H1 (cell line): ENCODE measurements around the gene INTS2. TPM values are rescaled to one million over a fixed set of nuclear protein-coding genes. Genes with fewer than 3 reads are reported as not detected.

Experiments
- CTCF ChIA-PET: fragments of 300-600 bp; sonication (Branson Sonifier 250); formaldehyde crosslinking; loops from one replicate; lab custom pipeline; 2021; ENCODE audit not compliant: partially characterized antibody; lab: Charles Lee
- POLR2A ChIA-PET: fragments of 300-600 bp; sonication (Branson Sonifier 250); formaldehyde crosslinking; loops from one replicate; lab custom pipeline; 2021; ENCODE audit warnings: inconsistent platforms; ENCODE audit not compliant: partially characterized antibody; lab: Charles Lee
- DNase-seq, 2 experiments: peaks; one replicate each; pipeline versions ENCODE4 v3.0.0 to v3.0.0-alpha.2; 2010 to 2022; ENCODE audit warnings: low spot score in 2 of 2, low read depth in 1 of 2, mixed read lengths in 1 of 2
- FAIRE-seq: peaks from 2 replicates; lab custom pipeline; 2011; peaks lifted over from hg19 to GRCh38; lab: Jason Lieb, UNC
- H2AFZ ChIP-seq: 2 replicates; pipeline ENCODE4 v1.8.1; 2012; ENCODE audit warnings: low read length, inconsistent platforms
- H2AK5ac ChIP-seq: 2 replicates; pipeline ENCODE4 v1.6.1; 2013; ENCODE audit warnings: low read depth, low read length
- H2BK120ac ChIP-seq: replicated peaks from 2 replicates; pipeline ENCODE3; 2013; ENCODE audit warnings: low read depth, low read length, inconsistent platforms
- H2BK12ac ChIP-seq: 2 replicates; pipeline ENCODE4 v1.6.1; 2013; ENCODE audit warnings: low read depth, low read length
- H2BK15ac ChIP-seq: 2 replicates; pipeline ENCODE4 v1.6.1; 2013; ENCODE audit warnings: low read length
- H2BK20ac ChIP-seq: 2 replicates; pipeline ENCODE4 v1.6.1; 2013; ENCODE audit warnings: low read length
- H2BK5ac ChIP-seq: 2 replicates; pipeline ENCODE4 v1.6.1; 2013; ENCODE audit warnings: low read depth, low read length
- H3K14ac ChIP-seq: 2 replicates; pipeline ENCODE4 v1.6.1; 2013; ENCODE audit warnings: inconsistent platforms; ENCODE audit not compliant: insufficient read length
- H3K18ac ChIP-seq: 2 replicates; pipeline ENCODE4 v1.6.1; 2013; ENCODE audit warnings: low read length; ENCODE audit errors: extremely low read depth
- H3K23ac ChIP-seq: 2 replicates; pipeline ENCODE4 v1.6.1; 2013; ENCODE audit warnings: inconsistent platforms; ENCODE audit not compliant: insufficient read length
- H3K23me2 ChIP-seq: 2 replicates; pipeline ENCODE4 v1.6.1; 2013; ENCODE audit warnings: low read depth, low read length
- H3K27ac ChIP-seq: 2 replicates; pipeline ENCODE4 v1.6.1; 2011; ENCODE audit warnings: low read depth, low read length, inconsistent platforms
- H3K27me3 ChIP-seq, 4 experiments: replicated peaks in 1 of 4; 1 replicate in 1 of 4; 2 replicates in 3 of 4; pipeline versions ENCODE4 v1.6.1 to v1.8.1; 2011 to 2013; ENCODE audit warnings: low read length in 3 of 4, mild to moderate bottlenecking in 3 of 4, inconsistent platforms in 2 of 4, mixed read lengths in 2 of 4, moderate library complexity in 1 of 4; ENCODE audit not compliant: control insufficient read depth in 3 of 4, insufficient read depth in 3 of 4; ENCODE audit errors: extremely low read depth in 1 of 4
- H3K36me3 ChIP-seq, 4 experiments: 2 replicates each; pipeline versions ENCODE4 v1.6.1 to v1.8.1; 2011 to 2013; ENCODE audit warnings: mild to moderate bottlenecking in 4 of 4, low read length in 3 of 4, moderate library complexity in 2 of 4, control low read depth in 1 of 4, inconsistent platforms in 1 of 4; ENCODE audit not compliant: insufficient read depth in 4 of 4, control insufficient read depth in 2 of 4
- H3K4ac ChIP-seq: replicated peaks from 2 replicates; pipeline ENCODE3; 2013; ENCODE audit warnings: low read length, low read depth, mixed read lengths, inconsistent platforms; ENCODE audit not compliant: insufficient read length
- H3K4me1 ChIP-seq, 4 experiments: replicated peaks in 1 of 4; 1 replicate in 1 of 4; 2 replicates in 3 of 4; pipeline versions ENCODE4 v1.6.1 to v1.8.1; 2011 to 2013; ENCODE audit warnings: low read length in 3 of 4, inconsistent platforms in 2 of 4, mixed read lengths in 1 of 4; ENCODE audit not compliant: insufficient read depth in 4 of 4, control insufficient read depth in 3 of 4
- H3K4me2 ChIP-seq, 2 experiments: 2 replicates each; pipeline versions ENCODE4 v1.6.1 to v1.8.1; 2011 to 2013; ENCODE audit warnings: low read depth in 2 of 2, low read length in 2 of 2, control low read depth in 1 of 2, inconsistent platforms in 1 of 2, mild to moderate bottlenecking in 1 of 2; ENCODE audit not compliant: insufficient read depth in 1 of 2
- H3K4me3 ChIP-seq, 4 experiments: fragments of 200-600, 300-600 bp in 1 of 4; sonication (generic), shearing (Covaris generic), sonication (Bioruptor Twin) in 1 of 4; 2 replicates each; pipeline versions ENCODE4 v1.5.1 to v1.8.1; 2011 to 2016; ENCODE audit warnings: low read length in 4 of 4, low read depth in 3 of 4, control low read depth in 2 of 4, inconsistent platforms in 2 of 4, mild to moderate bottlenecking in 2 of 4, mixed read lengths in 1 of 4, moderate library complexity in 1 of 4; ENCODE audit not compliant: insufficient read depth in 2 of 4; ENCODE audit errors: extremely low read depth in 1 of 4
- H3K56ac ChIP-seq: replicated peaks from 2 replicates; pipeline ENCODE3; 2013; ENCODE audit warnings: low read depth, mild to moderate bottlenecking, mixed read lengths, low read length, inconsistent platforms; ENCODE audit not compliant: insufficient read length
- H3K79me1 ChIP-seq: 2 replicates; pipeline ENCODE4 v1.6.1; 2013; ENCODE audit warnings: low read depth, low read length, control low read depth
- H3K79me2 ChIP-seq, 2 experiments: 2 replicates each; pipeline versions ENCODE4 v1.6.1 to v1.8.1; 2012 to 2013; ENCODE audit warnings: low read length in 2 of 2, mild to moderate bottlenecking in 2 of 2, inconsistent platforms in 1 of 2; ENCODE audit not compliant: insufficient read depth in 2 of 2, control insufficient read depth in 1 of 2
- H3K9ac ChIP-seq, 4 experiments: replicated peaks in 1 of 4; 1 replicate in 1 of 4; 2 replicates in 3 of 4; pipeline versions ENCODE4 v1.6.1 to v1.8.1; 2011 to 2013; ENCODE audit warnings: low read depth in 3 of 4, low read length in 3 of 4, control low read depth in 2 of 4, mild to moderate bottlenecking in 2 of 4, moderate library complexity in 2 of 4, inconsistent platforms in 1 of 4; ENCODE audit errors: extremely low read depth in 1 of 4
- H3K9me3 ChIP-seq, 2 experiments: 2 replicates each; pipeline versions ENCODE4 v1.6.1 to v1.8.1; 2012 to 2013; ENCODE audit warnings: mild to moderate bottlenecking in 2 of 2, moderate library complexity in 2 of 2, control low read depth in 1 of 2, inconsistent platforms in 1 of 2, low read depth in 1 of 2, low read length in 1 of 2, mixed read lengths in 1 of 2; ENCODE audit not compliant: insufficient read depth in 2 of 2
- H4K20me1 ChIP-seq, 2 experiments: replicated peaks in 1 of 2; 2 replicates each; pipeline versions ENCODE3 to v1.8.1; 2011 to 2013; ENCODE audit warnings: inconsistent platforms in 2 of 2, low read length in 2 of 2, mild to moderate bottlenecking in 1 of 2; ENCODE audit not compliant: insufficient read depth in 2 of 2, control insufficient read depth in 1 of 2
- H4K5ac ChIP-seq: 2 replicates; pipeline ENCODE4 v1.6.1; 2013; ENCODE audit warnings: low read length, low read depth, mixed read lengths, inconsistent platforms; ENCODE audit not compliant: insufficient read length
- H4K8ac ChIP-seq: 2 replicates; pipeline ENCODE4 v1.8.0; 2013; ENCODE audit warnings: mild to moderate bottlenecking, moderate library complexity, low read length, inconsistent platforms; ENCODE audit not compliant: insufficient read depth; ENCODE audit errors: extremely low read depth
- H4K91ac ChIP-seq: replicated peaks from 2 replicates; pipeline ENCODE3; 2013; ENCODE audit warnings: low read length, mixed read lengths, inconsistent platforms; ENCODE audit not compliant: insufficient read length
- ATF2 ChIP-seq: IDR thresholded peaks from 2 replicates; pipeline ENCODE4 v1.6.1; 2012; ENCODE audit warnings: low read length, inconsistent platforms
- BACH1 ChIP-seq: IDR thresholded peaks from 2 replicates; pipeline ENCODE4 v1.6.1; 2012; ENCODE audit warnings: low read length, improper control_type of control experiment
- CBX8 ChIP-seq: fragments of 300-800, 300-1000 bp; sonication (generic); IDR thresholded peaks from 2 replicates; pipeline ENCODE4 v1.7.1; 2016; ENCODE audit warnings: low read depth, low read length, borderline replicate concordance
- MAX ChIP-seq: IDR thresholded peaks from 2 replicates; pipeline ENCODE4 v1.6.1; 2012; ENCODE audit warnings: inconsistent platforms
- POU5F1 ChIP-seq: IDR thresholded peaks from 2 replicates; pipeline ENCODE4 v1.6.1; 2011; ENCODE audit warnings: low read depth, mild to moderate bottlenecking, low read length, moderate library complexity
- RAD21 ChIP-seq, 2 experiments: IDR thresholded peaks in 1 of 2; conservative IDR thresholded peaks in 1 of 2; 2 replicates each; pipeline ENCODE4 v1.6.1; 2011; ENCODE audit warnings: low read depth in 2 of 2, low read length in 2 of 2, improper control_type of control experiment in 1 of 2, inconsistent platforms in 1 of 2, mild to moderate bottlenecking in 1 of 2, moderate library complexity in 1 of 2
- SP2 ChIP-seq: IDR thresholded peaks from 2 replicates; pipeline ENCODE4 v1.6.1; 2012; ENCODE audit warnings: mild to moderate bottlenecking, low read length, inconsistent platforms
- TBP ChIP-seq: IDR thresholded peaks from 2 replicates; pipeline ENCODE4 v1.6.1; 2011; ENCODE audit warnings: low read depth, low read length, improper control_type of control experiment
- USF2 ChIP-seq: IDR thresholded peaks from 2 replicates; pipeline ENCODE4 v1.6.1; 2011; ENCODE audit warnings: low read length, improper control_type of control experiment
- ZNF274 ChIP-seq: IDR thresholded peaks from 2 replicates; pipeline ENCODE4 v1.7.0; 2012; ENCODE audit warnings: low read length, borderline replicate concordance; ENCODE audit errors: extremely low read depth
- WGBS, 2 experiments: shearing (Covaris generic) in 1 of 2; methylation state at CpG; one replicate each; pipeline versions ENCODE4 v1.1.6 to v1.1.7; 2013 to 2015; ENCODE audit warnings: low lambda C conversion rate in 2 of 2, mixed read lengths in 2 of 2, inconsistent platforms in 1 of 2, low coverage in 1 of 2, missing lambda C conversion rate in 1 of 2; ENCODE audit not compliant: insufficient replicate concordance in 2 of 2, insufficient coverage in 1 of 2, insufficient read length in 1 of 2; ENCODE audit errors: extremely low coverage in 1 of 2, missing lambda C conversion rate in 1 of 2; 5-methylcytosine and 5-hydroxymethylcytosine counted together
- polyA plus RNA-seq, 7 experiments: library from polyadenylated mRNA; depleted of rRNA in 3 of 7; stranded (reverse) in 5 of 7; unstranded in 2 of 7; fragments of >200 nt in 5 of 7; fragments of 200-250 nt in 2 of 7; gene quantifications; 1 replicate in 5 of 7; 2 replicates in 1 of 7; 4 replicates in 1 of 7; pipeline versions ENCODE4 v1.2.1 to v1.2.3, GENCODE V29; 2011 to 2013; ENCODE audit warnings: missing spikeins in 2 of 7, mixed read lengths in 2 of 7
- total RNA-seq: library from RNA; stranded (reverse); fragmentation: NEBNext Ultra II Directional; extraction: Animal tissue kit (Norgen Biotek cat#: 25700); gene quantifications from 2 replicates; pipeline ENCODE4 v1.2.1, GENCODE V29; 2021

INTS2 gene
- total and polyA plus RNA-seq, 2 of the 8 experiments (the other 6 are each of a cell fraction or from before 2014, with no cell fraction given), result 9.4 to 21.8 TPM

- Histone ChIP-seq H3K4me3 (no peak overlapping the region), H3K23me2 (no peaks in the 10 kb centered on the region), H3K18ac (no peak overlapping the region), H2BK5ac (no peak overlapping the region), H4K91ac (no peak overlapping the region), H4K8ac (no peak overlapping the region), H3K4ac (no peak overlapping the region), H3K9ac (no peak overlapping the region), H3K4me2 (no peak overlapping the region), H2BK15ac (no peak overlapping the region), H2AFZ (no peak overlapping the region), H3K79me2 (peaks cover 0 to 3% of the 10 kb centered on the region in 2 experiments; a peak in 2 of 4 replicates), H3K36me3 (peaks cover 17 to 85% (median 48%) of the 10 kb centered on the region in 4 experiments), H2AK5ac (no peak overlapping the region), H4K20me1 (peaks cover 0 to 2% of the 10 kb centered on the region in 2 experiments), H2BK120ac (no peak overlapping the region), H3K79me1 (no peaks in the 10 kb centered on the region)
- FAIRE-seq, result no peak
- ChIA-PET CTCF (no interaction called here), POLR2A (no interaction called here)
- DNase-seq, result no peak
- TF ChIP-seq USF2, result no peak
- TF ChIP-seq ZNF274, result no peak
- no peak for TF ChIP-seq CBX8
- no peak for TF ChIP-seq TBP
- no peak for TF ChIP-seq BACH1
- no peak for TF ChIP-seq ATF2
- no peak for TF ChIP-seq RAD21 (IDR thresholded peaks at IDR 0.05 in 1 of 2, conservative IDR thresholded peaks at IDR 0.05 in 1 of 2; ENCODE audit: low read depth in 2 of 2, low read length in 2 of 2)
- TF ChIP-seq POU5F1, result no peak
- TF ChIP-seq SP2, result no peak
- no peak for TF ChIP-seq MAX
- TF ChIP-seq, all 59 proteins: peak for 0
- no peak overlapping the region for H2BK12ac ChIP-seq
- no peaks in the 10 kb centered on the region for H3K9me3 ChIP-seq
- whole genome bisulfite sequencing, 2 experiments, result 9% methylated on average over 1 of the region's 1 CpG; no CpG with 5 or more reads in 1 of the 2 experiments
- no peaks in the 10 kb centered on the region for H3K4me1 ChIP-seq
- no peak overlapping the region for H3K27ac ChIP-seq
- H3K56ac ChIP-seq, result no peak overlapping the region
- H2BK20ac ChIP-seq, result no peak overlapping the region
- H3K23ac ChIP-seq, result no peak overlapping the region
- H3K27me3 ChIP-seq, result no peaks in the 10 kb centered on the region
- no peak overlapping the region for H4K5ac ChIP-seq
- no peak overlapping the region for H3K14ac ChIP-seq
These were observed 38.4 kb upstream of the INTS2 start for GRCh38 chr17:61966191-61966590.
